Measurements from ENCODE around the gene CBR1.
A peak's percentile ranks its signal among the peaks of the same experiment; 100 is the strongest.
"Not testable (repeated sequence)": the region's sequence is repeated elsewhere in the genome, so short reads cannot be mapped to it uniquely, and the experiment has no call there.

The CBR1 gene

GRCh38 chr21:36052860-36053714 is 16.7 kb upstream of the CBR1 start:
- DNase-seq = no peak

- no peak for DNase-seq
These were observed 16.1 kb upstream of the CBR1 start for GRCh38 chr21:36053715-36054062.

GRCh38 chr21:36055551-36055950 is 14.3 kb upstream of the CBR1 start:
- no peak for DNase-seq

DNA sequence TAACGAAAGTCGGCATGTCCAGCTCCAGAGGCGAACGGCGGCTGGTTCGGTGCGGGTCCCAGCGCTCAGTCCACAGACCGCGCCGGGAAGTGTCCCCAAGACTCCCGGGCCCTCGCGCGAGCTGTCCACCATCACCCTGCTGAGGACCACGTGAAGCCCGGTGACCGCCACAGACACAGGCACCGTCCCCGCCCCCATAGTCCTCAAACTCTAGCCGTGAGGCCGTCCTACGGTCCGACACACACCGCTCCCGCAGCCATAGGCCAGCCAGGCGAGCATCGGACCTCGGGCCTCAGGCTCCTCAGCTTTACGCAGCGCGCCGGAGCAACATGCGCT is 10.0 kb upstream of the CBR1 start:
- peak in 1 of 2 donors; percentile 4 for DNase-seq

- DNase-seq = peak; percentile 89 to 93
These were observed 9.5 kb upstream of the CBR1 start, which contains the start of gene SETD4 for GRCh38 chr21:36060159-36060921. Gene SETD4 (minus strand): TSS chr21:36060526. CDS start chr21:36058888, 1,638 bp downstream.

- no peak for DNase-seq
These were observed 8.4 kb upstream of the CBR1 start for GRCh38 chr21:36061445-36061844.

DNA sequence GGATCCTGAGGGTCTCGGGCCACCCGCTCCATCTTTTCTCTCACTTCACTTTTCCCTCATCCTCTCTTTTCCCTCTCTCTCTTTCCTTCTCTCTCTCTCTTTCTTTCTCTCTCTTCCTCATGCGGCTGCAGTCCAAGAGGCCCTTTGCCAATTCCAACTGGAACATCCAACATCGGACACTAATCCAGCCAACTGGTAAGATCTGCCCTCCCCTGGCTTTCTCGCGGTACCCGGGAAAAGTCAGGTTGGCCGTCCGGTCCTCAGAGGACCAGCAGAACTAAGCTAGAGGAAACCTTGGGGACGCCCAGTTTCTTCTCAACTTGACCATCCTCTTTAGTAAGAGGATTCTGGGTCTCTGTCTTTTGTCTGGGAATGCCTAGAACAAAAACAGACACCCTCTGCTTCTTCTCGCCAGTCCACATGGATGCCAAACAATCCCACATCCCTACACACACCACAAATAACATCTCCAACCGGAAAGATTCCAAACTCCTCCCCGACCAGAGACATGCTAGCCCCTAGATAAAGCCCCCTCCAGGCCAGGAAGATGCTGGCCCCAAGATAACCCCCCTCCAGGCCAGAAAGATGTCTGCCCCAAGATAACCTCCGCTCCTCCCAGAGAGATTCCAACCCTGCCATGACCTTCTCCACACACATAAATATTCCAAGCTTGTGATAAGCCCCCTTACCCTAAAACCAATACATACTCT is 6.3 kb upstream of the CBR1 start:
- DNase-seq = no peak

DNA sequence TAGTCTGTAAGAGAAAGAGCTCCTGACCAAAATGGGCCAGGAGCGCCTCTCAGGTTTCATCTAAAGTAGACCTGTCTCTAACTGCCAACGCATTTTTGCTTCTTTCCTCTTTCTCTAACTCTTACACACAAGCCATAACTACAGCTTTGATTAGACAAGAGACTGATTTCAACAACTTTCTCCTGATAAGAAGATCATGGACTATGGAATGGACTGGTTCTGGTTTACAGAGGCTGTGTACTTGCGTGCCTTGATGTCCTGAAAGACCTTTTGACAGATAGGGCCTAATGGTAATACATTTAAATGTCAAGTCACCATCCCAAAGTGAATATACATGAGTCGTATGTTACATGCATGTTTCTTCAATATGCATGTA is 5.8 kb upstream of the CBR1 start:
- no peak for DNase-seq

DNA sequence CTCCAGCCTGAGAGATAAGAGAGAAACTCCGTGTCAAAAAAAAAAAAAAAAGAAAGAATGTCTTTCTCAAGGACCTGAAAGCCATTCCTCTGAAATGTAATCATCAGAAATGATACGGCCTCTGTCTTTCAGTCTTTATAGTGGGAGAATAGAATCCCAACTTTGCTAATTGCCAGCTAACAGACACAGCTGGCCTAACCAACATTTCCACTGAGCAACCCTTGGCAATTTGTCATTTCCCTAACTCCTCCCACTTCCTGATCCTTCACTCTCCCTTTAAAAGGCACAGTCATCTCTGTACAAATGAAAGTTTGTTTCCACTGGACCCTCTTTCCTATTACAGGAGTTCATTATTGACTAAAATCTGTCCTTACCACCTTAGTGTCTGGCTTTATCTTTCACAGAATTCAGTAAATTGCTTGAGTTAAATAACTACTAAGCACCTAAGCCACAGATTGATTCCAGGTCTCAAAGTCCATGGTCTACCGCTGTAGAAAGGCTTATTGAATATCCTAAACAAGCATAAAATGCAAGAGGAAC is 4.3 kb upstream of the CBR1 start:
- no peak for DNase-seq

- no peak for DNase-seq
These were observed 951 bp upstream of the CBR1 start for GRCh38 chr21:36068748-36069398.

GRCh38 chr21:36070999-36071398 is 1.2 kb downstream of the CBR1 start:
- DNase-seq = no peak

DNA sequence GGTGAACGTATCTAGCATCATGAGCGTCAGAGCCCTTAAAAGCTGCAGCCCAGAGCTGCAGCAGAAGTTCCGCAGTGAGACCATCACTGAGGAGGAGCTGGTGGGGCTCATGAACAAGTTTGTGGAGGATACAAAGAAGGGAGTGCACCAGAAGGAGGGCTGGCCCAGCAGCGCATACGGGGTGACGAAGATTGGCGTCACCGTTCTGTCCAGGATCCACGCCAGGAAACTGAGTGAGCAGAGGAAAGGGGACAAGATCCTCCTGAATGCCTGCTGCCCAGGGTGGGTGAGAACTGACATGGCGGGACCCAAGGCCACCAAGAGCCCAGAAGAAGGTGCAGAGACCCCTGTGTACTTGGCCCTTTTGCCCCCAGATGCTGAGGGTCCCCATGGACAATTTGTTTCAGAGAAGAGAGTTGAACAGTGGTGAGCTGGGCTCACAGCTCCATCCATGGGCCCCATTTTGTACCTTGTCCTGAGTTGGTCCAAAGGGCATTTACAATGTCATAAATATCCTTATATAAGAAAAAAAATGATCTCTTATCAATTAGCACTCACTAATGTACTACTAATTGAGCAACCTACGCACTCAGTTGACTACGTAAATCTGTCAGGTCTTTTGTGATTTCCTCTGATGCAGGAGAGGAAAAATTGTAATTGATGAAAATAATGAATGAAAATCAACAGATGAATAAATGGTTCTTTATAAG is 2.8 kb downstream of the CBR1 start:
- DNase-seq = no peak

DNA sequence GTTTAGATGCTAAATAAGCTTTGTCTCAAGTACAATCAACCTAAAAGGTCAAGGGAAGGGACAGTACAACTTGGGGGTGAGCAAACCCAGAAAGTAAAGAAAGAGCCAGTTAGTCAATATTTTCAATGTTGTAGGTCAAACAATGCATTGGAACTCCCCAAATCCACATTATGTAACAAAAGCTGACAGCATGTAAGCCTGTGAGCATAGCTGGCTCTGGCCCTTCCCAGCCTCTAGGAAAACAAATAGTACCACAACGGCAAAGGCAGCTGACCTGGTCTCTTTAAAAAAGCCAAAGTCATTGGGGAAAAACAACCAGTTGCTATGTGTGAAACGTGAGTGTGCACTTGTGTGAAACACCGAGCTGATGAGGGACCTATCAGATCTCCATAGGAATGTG is 3.4 kb downstream of the CBR1 start:
- no peak for DNase-seq

- not testable (repeated sequence) for DNase-seq
These were observed 4.1 kb downstream of the CBR1 start for GRCh38 chr21:36073911-36074310.

- DNase-seq = no peak
These were observed 5.3 kb downstream of the CBR1 start for GRCh38 chr21:36075171-36075570.

GRCh38 chr21:36075953-36076352 is 6.1 kb downstream of the CBR1 start:
- DNase-seq = no peak

GRCh38 chr21:36076878-36077655 is 7.2 kb downstream of the CBR1 start:
- DNase-seq = no peak

DNA sequence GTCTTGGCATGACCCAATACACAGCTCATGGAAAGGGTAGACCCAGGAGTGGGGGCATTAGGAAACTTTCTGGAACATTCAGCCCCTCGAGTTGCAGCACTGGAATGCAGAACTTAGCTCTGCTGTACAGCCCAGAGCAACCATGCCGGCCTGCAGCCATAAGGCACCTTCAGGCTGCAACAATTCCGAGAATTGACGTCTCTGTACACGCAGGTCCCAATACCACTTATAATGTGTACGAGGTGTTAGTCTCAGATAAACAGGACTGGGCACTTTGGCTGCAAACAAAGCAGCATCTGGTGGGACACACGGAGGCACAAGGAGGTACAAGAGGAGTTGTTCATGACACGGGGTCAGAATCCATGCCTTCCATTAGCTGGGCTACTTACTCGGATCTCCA is 7.9 kb downstream of the CBR1 start:
- DNase-seq = no peak

- DNase-seq = peak; percentile 34 to 53
These were observed 9.3 kb downstream of the CBR1 start for GRCh38 chr21:36079010-36079649.

GRCh38 chr21:36079671-36080070 is 9.8 kb downstream of the CBR1 start:
- DNase-seq = no peak

DNA sequence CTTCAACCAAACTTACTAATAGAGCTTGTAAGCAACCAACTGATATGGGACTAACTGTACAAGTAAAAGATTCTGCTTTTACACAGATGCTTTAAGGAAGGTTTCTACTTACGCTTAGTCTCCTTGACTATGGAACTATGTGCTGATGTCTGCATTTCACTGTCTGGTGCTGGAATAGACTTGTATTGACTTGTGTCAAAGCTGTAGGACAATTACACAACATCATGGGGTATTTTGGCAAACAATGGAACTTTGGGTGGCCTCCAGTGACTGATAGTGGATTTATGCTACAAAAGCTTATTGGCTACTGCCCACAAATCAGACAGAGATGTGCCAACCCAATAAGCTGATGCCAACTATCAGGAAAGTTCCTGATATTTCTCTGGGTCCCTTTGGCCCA is 10.6 kb downstream of the CBR1 start:
- no peak for DNase-seq
